ELR (cell line): Measurements from ENCODE around the gene ZNF354C.
A peak's percentile ranks its signal among the peaks of the same experiment; 100 is the strongest.

Source experiments
- DNase-seq: peaks from one replicate; pipeline ENCODE4 v3.0.0-alpha.2; 2015; ENCODE audit warnings: low read depth

ZNF354C gene

GRCh38 chr5:179127136-179128040 lies 67.2 kb downstream of the ZNF354C start:
- no peak for DNase-seq

- DNase-seq = no peak
Measured at GRCh38 chr5:179128041-179128365, 67.8 kb downstream of the ZNF354C start.

DNA sequence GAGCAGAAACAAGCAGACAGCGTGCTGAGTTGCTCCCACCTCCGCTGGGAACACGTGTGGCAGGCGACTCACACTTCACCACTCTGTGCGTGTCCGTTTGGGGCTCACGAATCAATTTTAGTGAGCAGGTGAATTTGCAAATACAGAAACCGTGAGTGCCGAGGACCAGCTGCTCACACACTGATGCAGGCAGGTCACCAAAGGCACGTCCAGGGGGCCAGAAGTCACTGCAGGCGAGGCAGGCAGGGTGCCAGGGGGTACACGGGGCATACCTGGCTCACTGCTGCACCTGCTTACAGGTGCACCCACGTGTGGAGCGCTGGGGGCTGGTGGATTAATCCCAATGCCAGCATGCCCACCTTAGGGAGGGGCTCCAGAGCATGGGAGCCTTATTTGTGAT lies 68.8 kb downstream of the ZNF354C start:
- DNase-seq = no peak

- no peak for DNase-seq
Measured at GRCh38 chr5:179129607-179130071, 69.5 kb downstream of the ZNF354C start.

DNA sequence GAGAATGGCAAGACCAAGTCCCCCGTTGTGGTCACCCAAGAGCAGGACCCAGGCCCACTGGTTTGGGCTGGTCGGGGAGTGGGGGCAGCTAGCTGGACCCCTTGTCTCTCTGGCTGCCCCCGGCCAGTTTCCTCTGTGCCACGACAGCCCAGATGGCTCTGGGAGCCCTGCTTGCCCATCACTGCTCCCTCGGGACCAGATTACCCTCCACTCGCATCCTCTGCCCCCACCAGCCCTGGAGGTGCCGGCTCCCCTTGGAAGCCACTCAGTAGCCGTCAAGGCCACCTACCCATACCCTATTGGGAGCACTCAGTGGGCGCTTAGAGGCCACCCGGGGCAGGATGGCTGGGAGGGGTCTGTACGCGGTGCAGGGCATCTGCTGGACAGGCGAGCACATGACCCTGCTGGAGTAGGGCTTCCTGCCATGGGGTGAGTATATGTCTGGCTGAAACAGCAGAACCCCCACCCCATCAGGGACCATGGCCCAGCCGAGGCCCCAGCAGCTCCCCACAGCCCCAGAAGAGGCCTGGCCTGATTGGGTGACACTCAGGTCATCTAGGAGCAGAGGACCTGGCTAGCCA lies 70.0 kb downstream of the ZNF354C start:
- DNase-seq = no peak

GRCh38 chr5:179131321-179131835 lies 71.2 kb downstream of the ZNF354C start:
- DNase-seq = no peak

DNA sequence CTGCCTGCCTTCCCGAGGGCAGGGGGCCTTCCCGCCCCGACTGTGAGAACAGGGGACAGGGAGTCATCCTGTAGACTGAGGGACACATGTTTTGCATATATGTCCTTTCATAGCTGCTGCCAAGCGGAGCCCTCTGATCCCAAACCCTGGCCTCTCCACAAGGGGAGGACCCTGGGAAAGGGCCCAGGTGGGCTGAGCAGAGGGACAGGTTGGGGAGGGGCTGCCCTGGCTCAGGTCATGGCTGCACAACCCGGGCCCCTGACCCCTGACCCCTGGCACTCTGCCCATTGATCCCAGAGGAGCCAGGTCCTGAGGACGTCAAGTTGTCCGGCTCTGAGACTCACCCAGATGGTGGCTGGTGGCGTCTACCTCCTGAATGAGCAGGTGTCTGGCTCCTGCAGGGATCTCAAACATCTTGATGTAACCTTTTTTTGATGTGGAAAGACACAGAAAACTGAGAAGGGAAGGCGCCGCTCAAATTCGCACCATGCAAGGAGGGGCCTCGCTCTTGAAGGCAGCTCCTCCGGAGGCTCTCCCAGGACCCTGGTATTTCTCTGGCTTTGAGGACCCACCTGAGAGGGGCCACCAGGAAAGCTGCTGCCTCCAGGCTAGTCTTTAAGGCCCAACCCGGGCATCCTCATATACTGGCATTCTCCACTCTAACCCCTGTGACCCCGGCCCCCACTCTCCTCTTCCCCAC lies 71.9 kb downstream of the ZNF354C start:
- no peak for DNase-seq

DNA sequence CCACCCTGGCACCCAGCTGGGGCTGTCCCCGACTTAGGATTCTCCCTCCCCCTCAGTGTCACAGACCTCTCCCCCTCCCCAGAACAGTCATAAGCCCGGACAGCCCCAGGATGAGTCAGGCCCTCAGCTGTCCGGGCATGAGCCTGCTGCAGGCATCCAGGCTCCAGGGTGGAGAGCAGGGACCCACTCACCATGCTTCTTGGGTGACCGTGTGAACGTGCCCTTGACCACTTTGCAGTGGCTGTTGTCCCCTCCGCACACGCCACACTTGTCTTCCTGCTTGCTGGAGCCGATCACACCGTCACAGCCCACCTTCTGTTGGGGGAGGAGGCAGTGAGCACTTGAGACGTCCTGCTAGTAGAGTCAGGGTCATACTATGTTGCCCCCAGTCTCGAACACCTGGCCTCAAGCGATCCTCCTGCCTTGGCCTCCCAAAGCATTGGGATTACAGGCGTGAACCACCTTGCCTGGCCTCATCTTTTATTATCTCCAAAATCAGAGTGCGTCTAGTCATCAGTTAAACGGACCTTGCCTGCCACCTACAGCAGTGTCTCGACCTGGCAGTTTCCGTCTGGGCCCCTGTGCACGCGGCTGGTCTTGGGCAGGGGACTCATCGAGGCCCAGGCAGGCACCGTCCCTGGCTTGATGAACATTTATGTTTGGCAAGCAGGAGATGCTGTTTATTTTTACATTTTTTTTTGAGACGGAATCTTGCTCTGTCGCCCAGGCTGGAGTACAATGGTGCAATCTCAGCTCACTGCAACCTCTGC lies 72.6 kb downstream of the ZNF354C start:
- DNase-seq = peak; percentile 19
